NCI-H1048 (cell line): ENCODE results near the gene PCDHAC2.

Experiments
- DNase-seq: peaks from one replicate; lab custom pipeline; 2025; lab: John Stamatoyannopoulos, UW

Gene PCDHAC2

GRCh38 chr5:140986117-140986521, 19.8 kb downstream of the PCDHAC2 start:
- DNase-seq: no peak

GRCh38 chr5:140988100-140988499, 21.8 kb downstream of the PCDHAC2 start:
- DNase-seq: no peak

GRCh38 chr5:140988608-140989007, 22.3 kb downstream of the PCDHAC2 start:
- DNase-seq: no peak

GRCh38 chr5:140989254-140990020, 23.2 kb downstream of the PCDHAC2 start:
- DNase-seq: no peak

- DNase-seq: no peak
Measured at GRCh38 chr5:140992828-140993227, 26.6 kb downstream of the PCDHAC2 start.

GRCh38 chr5:140996060-140996459, 29.8 kb downstream of the PCDHAC2 start:
- DNase-seq: no peak

- DNase-seq: no peak
Measured at GRCh38 chr5:140998921-140999410, 32.7 kb downstream of the PCDHAC2 start.

- no peak for DNase-seq
Measured at GRCh38 chr5:141001446-141001843, 35.2 kb downstream of the PCDHAC2 start.

- no peak for DNase-seq
Measured at GRCh38 chr5:141001844-141002604, 35.7 kb downstream of the PCDHAC2 start.

- no peak for DNase-seq
Measured at GRCh38 chr5:141002605-141002965, 36.3 kb downstream of the PCDHAC2 start.

GRCh38 chr5:141003031-141003430, 36.8 kb downstream of the PCDHAC2 start:
- no peak for DNase-seq

GRCh38 chr5:141003791-141004611, 37.7 kb downstream of the PCDHAC2 start:
- DNase-seq: no peak

GRCh38 chr5:141007791-141008190, 41.5 kb downstream of the PCDHAC2 start:
- DNase-seq: no peak

- no peak for DNase-seq
Measured at GRCh38 chr5:141010047-141010793, 43.9 kb downstream of the PCDHAC2 start.

GRCh38 chr5:141017943-141018342, 51.7 kb downstream of the PCDHAC2 start:
- no peak for DNase-seq
